Breast epithelium (tissue), 3 donors: Measurements from ENCODE around the gene PAAF1.

Experiments used
- POLR2A ChIP-seq: fragments of 450-650 bp; IDR thresholded peaks from one replicate; pipeline ENCODE4 v1.6.1; 2016; ENCODE audit warnings: antibody characterized with exemption, mild to moderate bottlenecking, moderate library complexity
- POLR2AphosphoS5 ChIP-seq, 3 donors: sonication (generic); formaldehyde crosslinking; IDR thresholded peaks; one replicate each; pipeline ENCODE4 v1.6.1; 2017; ENCODE audit warnings: antibody characterized with exemption in 3 of 3
- TF ChIP-seq, protein P1 (sequence below), 3 donors: fragments of 450-650 bp; IDR thresholded peaks; one replicate each; pipeline ENCODE4 v1.5.1; 2016 to 2017; ENCODE audit warnings: antibody characterized with exemption in 3 of 3, mild to moderate bottlenecking in 3 of 3, moderate library complexity in 3 of 3

DNA sequence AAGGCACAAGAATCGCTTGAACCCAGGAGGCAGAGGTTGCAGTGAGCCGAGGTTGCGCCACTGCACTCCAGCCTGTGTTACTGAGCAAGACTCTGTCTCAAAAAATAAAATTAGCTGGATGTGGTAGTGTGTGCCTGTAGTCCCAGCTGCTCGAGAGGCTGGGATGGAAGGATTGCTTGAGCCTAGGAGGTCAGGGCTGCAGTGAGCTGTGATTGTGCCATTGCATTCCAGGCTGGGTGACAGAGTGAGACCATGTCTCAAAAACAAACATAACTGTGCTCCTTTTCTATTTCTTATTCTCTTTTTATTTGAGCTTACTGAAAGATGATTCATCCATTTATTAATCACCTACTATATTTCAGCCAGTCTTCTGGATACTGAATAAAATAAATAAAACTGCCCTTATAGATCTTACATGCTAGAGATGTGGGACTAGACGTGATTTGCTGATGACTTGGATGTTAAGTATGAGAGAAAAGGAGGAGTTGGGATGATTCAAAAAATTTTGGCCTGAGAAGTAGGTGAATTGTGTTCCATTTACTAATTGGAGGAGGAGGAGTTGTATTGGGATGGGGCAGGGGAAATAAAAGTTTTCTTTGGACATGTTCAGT is 18.0 kb downstream of the PAAF1 start:
- TF ChIP-seq, protein P1, sequence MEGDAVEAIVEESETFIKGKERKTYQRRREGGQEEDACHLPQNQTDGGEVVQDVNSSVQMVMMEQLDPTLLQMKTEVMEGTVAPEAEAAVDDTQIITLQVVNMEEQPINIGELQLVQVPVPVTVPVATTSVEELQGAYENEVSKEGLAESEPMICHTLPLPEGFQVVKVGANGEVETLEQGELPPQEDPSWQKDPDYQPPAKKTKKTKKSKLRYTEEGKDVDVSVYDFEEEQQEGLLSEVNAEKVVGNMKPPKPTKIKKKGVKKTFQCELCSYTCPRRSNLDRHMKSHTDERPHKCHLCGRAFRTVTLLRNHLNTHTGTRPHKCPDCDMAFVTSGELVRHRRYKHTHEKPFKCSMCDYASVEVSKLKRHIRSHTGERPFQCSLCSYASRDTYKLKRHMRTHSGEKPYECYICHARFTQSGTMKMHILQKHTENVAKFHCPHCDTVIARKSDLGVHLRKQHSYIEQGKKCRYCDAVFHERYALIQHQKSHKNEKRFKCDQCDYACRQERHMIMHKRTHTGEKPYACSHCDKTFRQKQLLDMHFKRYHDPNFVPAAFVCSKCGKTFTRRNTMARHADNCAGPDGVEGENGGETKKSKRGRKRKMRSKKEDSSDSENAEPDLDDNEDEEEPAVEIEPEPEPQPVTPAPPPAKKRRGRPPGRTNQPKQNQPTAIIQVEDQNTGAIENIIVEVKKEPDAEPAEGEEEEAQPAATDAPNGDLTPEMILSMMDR (IDR thresholded peaks at IDR 0.05) = no peak
- no peak for TF ChIP-seq POLR2A
- TF ChIP-seq POLR2AphosphoS5 (IDR thresholded peaks at IDR 0.05) = no peak
